GM10266 (cell line): ENCODE results near the gene CCDC97.

Experiments
- DNase-seq: peaks from one replicate; pipeline ENCODE4 v3.0.0; 2012; ENCODE audit errors: extremely low spot score
- CTCF ChIP-seq: IDR thresholded peaks from 2 replicates; pipeline ENCODE4 v1.5.1; 2012; ENCODE audit warnings: mild to moderate bottlenecking, low read depth; ENCODE audit not compliant: control insufficient read depth, insufficient read depth; ENCODE audit errors: missing control alignments

Gene CCDC97

DNA sequence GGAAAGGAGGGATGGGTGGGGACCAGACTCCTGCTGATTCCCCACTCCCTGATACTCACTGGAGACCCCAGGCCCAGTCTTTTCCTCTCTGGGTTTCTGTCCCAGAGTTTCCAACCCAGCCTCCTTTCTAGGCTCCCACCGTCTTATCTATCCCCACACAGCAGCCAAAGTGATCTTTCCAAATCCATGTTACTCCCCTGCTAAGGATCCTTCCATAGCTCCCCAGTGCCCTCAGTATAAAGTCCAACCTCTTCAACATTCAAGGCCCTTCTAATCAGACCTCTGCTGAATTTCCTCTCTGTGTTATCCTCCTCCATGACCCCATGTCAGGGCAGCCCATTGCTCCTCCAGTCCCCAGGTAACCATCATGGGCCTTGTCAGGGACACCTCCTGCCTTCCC, 45.1 kb downstream of the CCDC97 start:
- TF ChIP-seq CTCF, result no peak
- DNase-seq, result no peak

GRCh38 chr19:41355802-41356201, 45.8 kb downstream of the CCDC97 start:
- TF ChIP-seq CTCF, result no peak
- DNase-seq, result no peak

- no peak for TF ChIP-seq CTCF
- DNase-seq, result no peak
These were observed 47.2 kb downstream of the CCDC97 start for GRCh38 chr19:41356984-41357739.

DNA sequence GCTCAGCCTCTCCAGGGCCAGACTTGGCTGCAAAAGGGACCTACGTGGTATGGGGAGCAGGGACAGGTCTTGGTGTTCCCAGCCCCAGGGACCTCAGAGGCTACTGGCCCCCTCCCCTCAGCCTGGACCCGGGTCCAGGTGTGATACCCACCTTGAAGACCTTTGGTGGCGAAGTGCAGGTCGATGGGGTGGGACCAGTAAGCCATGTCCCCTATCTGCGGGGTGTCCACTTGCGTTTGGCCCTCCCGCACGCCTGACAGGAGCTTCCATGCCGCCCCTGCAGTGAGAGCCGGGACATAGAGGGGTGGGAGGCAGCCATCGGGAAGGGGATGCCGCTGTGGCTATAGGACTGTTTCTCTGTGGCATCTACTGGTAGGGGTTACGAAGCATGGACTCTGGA, 47.8 kb downstream of the CCDC97 start:
- no peak for TF ChIP-seq CTCF
- DNase-seq, result no peak

DNA sequence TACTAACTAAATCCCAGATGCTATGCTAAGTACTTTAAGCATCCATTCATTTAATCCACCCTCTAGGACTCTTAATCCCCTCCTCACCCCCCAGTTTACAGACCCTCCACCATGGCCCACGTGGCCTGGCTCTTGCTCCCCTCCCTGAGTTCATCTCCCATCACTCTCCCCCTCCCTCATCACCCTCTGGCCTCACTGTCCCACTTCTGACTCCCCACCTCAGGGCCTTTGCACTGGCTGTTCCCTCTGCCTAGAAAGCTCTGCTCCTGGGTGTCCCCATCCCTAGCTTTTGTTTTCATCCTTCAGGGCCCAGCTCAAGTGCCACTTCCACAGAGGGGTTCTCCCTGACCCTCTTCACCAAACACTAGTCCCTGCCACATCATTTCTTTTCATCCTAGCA, 49.8 kb downstream of the CCDC97 start:
- no peak for TF ChIP-seq CTCF
- no peak for DNase-seq

GRCh38 chr19:41362143-41362847, 52.3 kb downstream of the CCDC97 start:
- DNase-seq, result no peak
- no peak for TF ChIP-seq CTCF

- TF ChIP-seq CTCF, result no peak
- no peak for DNase-seq
These were observed 53.4 kb downstream of the CCDC97 start for GRCh38 chr19:41363371-41363752.
